HG03565 (cell line): Measurements from ENCODE around the gene DRD4.

Source experiments
- ATAC-seq: cut with Tn5 transposase; IDR thresholded peaks from one replicate; pipeline ENCODE4 v1.9.1; 2021; ENCODE audit warnings: mild to moderate bottlenecking, moderate library complexity; ENCODE audit not compliant: unreplicated experiment

The DRD4 gene

DNA sequence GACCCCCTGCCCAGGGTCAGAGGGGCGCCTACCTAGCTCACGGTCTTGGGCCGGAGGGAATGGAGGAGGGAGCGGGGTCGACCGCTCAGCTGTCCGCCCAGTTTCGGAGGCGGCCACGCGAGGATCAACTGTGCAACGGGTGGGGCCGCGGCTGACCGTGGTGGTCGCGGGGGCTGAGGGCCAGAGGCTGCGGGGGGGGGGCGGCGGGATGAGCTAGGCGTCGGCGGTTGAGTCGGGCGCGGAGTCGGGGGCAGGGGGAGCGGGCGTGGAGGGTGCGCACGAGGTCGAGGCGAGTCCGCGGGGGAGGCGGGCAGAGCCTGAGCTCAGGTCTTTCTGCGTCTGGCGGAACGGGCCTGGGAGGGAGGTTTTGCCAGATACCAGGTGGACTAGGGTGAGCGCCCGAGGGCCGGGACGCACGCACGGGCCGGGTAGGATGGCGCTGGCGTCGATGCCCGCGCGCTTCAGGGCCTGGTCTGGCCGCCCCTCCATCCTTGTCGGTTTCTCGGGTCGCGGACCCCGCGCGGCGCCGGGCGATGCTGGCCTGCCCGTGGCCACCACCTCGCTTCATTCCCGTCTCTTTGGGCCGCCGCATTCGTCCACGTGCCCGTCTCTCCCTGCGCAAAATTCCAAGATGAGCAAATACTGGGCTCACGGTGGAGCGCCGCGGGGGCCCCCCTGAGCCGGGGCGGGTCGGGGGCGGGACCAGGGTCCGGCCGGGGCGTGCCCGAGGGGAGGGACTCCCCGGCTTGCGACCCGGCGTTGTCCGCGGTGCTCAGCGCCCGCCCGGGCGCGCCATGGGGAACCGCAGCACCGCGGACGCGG, at the start of gene DRD4:
Gene DRD4 (plus strand): TSS at position 759 of the 822 bp plus-strand sequence. CDS start 36 bp downstream, at position 795.
- no peak for ATAC-seq

DNA sequence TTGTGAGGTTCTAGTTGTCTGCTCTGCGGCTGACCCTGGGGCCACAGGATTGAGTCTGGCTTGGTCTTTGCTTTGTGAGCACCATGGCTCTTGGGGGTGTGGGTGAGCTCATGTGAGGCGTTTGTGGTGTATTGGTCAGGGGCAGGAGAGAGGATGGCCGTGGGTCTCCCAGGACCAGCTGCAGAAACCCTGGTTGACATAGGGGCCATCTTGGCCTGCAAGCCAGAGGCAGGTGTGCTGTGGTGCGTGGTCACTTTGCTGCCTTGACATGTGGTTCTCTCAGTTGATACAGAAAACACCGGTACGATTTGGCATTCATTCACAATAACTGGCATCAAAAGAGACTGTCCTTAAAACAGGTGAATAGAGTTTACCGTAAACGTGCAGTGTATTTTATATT, 49.5 kb upstream of the DRD4 start:
- ATAC-seq: no peak

DNA sequence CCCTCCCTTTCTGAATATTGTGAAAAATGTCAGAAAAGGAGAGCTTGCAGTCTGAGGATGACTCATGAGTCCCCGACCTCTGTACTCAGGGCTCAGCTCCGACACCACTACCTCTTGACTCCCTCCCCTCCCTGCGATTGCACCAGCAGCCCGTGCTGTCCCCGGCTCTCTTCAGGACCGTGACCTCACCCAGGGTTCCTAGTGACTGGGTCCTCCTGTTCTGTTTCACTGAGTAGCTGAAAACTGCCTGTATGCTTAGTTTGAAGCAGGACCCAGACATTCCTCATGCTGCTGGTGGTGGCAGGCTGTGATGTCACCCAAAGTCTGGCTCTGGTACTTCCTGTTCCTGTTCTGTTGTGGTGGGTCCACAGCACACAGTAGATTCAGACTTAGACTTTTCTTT, 49.1 kb upstream of the DRD4 start:
- no peak for ATAC-seq

GRCh38 chr11:589798-590197, 47.3 kb upstream of the DRD4 start:
- no peak for ATAC-seq

DNA sequence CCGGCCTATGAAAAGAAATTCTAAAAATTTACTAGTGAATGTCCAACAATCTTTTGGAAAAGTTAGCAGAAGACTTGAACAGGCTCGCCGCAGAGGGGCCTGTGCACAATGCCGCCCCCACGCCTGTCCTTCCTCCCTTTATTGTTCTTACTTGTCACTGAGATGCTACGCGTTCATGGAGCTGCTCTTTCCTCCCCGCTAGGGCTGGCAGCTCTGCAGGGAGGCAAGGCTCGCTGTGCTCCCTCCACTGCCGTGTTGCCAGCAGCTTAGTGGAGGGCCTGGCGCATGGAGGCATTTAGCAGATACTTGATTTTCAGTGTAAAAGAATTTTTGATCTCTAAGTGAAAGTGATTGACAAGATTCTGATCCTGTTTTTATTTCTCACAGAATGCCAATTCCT, 46.1 kb upstream of the DRD4 start:
- ATAC-seq: no peak

- no peak for ATAC-seq
Observed at GRCh38 chr11:592501-592900, 44.6 kb upstream of the DRD4 start.

- no peak for ATAC-seq
Observed at GRCh38 chr11:592918-593317, 44.2 kb upstream of the DRD4 start.

- no peak for ATAC-seq
Observed at GRCh38 chr11:593347-593746, 43.7 kb upstream of the DRD4 start.

DNA sequence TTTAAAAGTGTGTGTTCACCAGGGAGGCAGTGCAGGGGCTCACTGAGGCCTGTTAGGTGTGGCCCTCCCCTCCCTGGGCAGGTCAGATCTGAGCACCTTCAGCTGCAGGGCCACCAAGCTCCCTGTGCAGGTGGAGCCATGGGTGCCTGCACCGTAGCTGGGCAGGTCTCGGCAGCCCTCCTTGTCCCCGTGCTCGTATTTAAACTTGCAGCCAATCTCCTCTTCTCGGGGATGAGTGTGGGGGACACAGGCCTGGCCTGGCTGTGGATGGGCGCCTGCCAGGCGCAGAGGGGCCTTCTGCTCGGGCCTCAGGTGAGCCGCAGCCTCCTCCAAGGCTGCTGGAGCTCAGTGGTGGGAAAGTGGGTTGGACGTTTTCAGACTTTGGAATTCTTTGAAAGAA, 41.7 kb upstream of the DRD4 start:
- ATAC-seq: no peak

DNA sequence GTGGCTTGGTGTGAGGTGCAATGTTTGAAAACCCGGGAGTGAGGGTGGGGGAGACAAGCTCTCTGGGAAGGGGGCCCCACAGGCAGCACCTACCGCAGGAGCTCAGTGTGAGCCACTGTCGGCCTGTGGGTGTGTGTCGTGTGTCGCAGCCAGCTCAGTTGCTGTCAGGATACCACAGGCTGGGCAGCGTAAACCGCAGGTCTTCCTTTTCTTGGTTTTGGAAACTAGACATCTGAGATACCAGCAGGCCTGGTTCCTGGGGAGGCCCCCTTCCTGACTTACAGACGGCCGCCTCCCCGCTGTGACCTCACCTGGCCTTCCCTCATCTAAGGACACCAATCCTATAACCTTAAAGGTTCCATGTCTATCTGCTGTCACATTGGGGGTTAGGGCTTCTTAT, 40.7 kb upstream of the DRD4 start:
- no peak for ATAC-seq

DNA sequence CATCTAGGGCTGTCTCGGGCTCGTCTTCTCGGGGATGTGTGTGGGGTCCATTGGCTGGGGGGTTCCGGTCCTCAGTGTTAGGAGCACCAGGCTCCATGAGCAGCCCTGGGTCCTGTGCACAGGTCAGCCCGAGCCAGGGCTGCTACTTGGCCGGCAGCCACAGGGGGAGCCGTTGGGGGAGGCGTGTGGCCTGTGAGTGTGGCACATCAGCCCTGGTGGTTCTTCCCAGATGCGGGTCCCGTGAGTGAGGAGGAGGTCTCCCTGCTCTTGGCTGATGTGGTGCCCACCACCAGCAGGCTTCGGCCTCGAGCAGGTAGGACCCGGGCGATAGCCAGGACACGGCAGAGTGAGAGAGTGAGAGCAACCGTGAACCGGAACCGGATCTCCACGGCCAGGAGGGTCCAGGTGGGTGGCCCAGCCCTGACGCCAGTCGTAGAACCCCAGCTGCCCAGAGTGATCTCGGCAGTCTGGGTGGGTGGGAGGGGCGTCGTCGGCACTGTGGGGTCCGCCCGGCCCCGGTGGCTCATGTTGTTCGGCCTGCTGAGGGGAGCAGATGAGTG, 39.8 kb upstream of the DRD4 start:
- ATAC-seq: no peak

GRCh38 chr11:598005-598680, 38.9 kb upstream of the DRD4 start:
- ATAC-seq: no peak

DNA sequence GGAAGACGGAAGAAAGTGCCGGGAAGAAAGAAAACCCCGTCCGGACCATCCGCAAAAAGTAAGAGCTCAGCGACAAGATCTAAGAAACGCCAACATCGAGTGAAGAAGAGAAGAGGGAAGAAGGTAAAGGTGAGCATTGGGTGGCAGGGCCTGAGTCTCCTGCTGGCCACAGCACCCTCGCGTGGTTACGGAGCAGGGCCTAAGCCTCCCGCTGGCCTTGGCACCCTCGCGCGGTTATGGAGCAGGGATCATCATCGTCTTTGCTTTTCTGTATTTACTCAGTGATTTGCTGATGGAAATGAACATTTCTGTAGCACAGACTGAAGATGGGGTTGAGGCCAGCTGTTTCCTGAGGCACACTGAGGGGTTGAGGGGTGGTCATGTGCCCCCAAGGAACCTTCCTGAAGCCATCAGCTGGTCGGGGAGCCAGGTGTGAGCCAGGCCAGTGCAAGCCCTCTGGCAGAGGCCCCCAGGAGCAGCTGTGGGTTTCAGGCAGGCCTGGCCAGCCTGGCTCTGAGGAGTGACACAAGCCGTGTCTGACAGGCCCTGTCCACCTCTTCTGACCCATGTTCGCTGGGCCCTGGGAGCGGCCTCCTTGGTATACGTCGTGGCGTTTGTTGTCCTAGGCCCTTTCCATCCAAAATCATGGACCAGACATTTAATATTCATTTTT, 35.4 kb upstream of the DRD4 start:
- ATAC-seq: no peak

- ATAC-seq: no peak
Observed at GRCh38 chr11:603154-603553, 33.9 kb upstream of the DRD4 start.

DNA sequence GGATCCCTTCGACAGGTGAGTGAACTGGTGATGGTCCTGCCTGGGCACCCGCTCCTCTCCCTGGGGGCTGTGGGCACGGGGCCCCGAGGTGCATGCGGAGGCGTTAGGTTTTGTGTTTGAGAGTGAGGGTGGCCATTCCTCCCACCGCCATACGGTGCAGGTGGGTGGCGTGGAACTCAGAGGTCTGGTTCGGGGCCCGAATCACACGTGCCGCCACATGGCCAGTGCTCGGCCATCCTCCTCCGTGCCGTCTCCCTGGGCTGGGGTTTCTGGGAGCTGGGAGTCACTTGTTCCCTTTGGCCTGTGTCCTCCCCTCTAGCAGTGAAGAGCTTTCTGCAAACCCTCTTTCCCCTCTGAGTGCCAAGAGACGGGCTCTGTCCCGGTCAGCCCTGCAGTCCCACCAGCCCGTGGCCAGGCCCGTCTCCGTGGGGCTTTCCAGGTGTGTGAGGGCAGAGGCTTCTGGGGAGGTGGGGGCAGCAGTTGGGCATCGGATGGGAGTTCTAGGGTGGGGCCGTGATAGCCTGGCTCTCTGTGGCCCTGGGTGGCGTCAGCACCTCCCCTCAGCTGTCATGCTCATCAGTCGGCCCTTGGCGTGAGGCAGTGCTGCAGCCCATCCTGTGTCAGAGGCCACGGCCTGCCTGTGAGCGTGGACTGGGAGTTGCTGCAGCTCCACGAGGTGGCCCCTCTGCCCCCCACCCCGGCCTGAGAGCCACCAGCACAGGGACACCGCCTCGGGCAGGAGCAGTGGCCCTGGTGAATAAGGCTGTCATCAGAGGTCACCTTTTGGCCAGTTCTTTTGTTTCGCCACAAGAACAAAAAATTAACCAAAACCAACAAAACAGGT, 31.6 kb upstream of the DRD4 start:
- no peak for ATAC-seq

GRCh38 chr11:606245-606644, 30.8 kb upstream of the DRD4 start:
- ATAC-seq: no peak

DNA sequence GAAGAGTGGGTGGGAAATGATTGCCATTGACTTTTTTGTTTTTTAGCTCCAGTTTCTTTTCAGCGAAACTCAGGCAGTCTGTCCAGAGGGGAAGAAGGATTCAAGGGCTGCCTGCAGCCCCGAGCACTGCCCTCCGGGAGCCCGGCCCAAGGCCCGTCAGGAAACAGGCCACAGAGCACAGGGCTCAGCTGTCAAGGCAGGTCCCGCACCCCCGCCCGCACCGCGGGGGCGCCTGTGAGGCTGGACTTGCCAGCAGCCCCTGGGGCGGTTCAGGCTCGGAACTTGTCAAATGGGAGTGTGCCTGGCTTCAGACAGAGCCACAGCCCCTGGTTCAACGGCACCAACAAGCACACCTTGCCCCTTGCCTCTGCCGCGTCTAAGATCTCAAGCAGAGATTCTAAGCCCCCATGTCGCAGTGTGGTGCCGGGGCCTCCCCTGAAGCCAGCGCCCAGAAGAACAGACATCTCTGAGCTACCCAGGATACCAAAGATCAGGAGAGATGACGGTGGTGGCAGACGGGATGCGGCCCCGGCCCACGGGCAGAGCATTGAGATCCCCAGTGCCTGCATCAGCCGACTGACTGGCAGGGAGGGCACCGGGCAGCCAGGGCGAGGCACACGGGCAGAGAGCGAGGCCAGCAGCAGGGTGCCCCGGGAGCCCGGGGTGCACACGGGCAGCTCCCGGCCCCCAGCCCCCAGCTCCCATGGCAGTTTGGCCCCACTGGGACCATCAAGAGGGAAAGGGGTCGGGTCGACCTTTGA, 29.9 kb upstream of the DRD4 start:
- no peak for ATAC-seq

GRCh38 chr11:607971-608659, 29.0 kb upstream of the DRD4 start:
- ATAC-seq: no peak

- no peak for ATAC-seq
Observed at GRCh38 chr11:608791-609251, 28.2 kb upstream of the DRD4 start.
